ENCODE results near the gene SOX8. TPM values are rescaled to one million over a fixed set of nuclear protein-coding genes. Genes with fewer than 3 reads are reported as not detected.
"Not testable (repeated sequence)": the region's sequence is repeated elsewhere in the genome, so short reads cannot be mapped to it uniquely, and the experiment has no call there.

SOX8 gene
- total RNA-seq, 1 donor from 2014 or later = 1.2 TPM

DNA sequence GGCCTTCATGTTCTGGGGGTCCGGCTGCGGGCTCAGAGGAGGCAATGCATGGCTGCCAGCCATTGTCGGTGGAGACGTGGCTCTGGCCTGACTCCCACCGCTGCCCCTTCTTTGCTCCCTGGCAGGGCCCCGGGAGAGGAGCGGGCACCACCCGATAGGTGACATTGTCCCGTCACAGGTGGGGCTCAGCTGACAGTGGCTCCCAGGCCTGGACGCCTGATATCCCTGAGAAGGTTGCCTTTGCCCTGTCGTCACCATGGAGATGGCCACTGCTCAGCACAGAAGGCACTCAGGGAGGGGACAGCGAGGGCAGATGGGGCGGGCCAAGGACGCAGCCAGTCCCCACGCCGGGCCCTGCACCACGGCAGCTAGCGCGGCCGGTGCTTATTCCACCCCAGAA lies 42.6 kb downstream of the SOX8 start:
- H3K4me3 Mint-ChIP-seq (ENCODE audit: low read depth) = no peak overlapping the region
- H3K4me1 Mint-ChIP-seq (ENCODE audit: low read depth) = no peaks in the 10 kb centered on the region
- H3K36me3 Mint-ChIP-seq (ENCODE audit: low read depth) = no peaks in the 10 kb centered on the region
- H3K9me3 Mint-ChIP-seq = no peaks in the 10 kb centered on the region
- DNase-seq (ENCODE audit: low spot score) = no peak
- no peaks in the 10 kb centered on the region for H3K27me3 Mint-ChIP-seq (ENCODE audit: low read depth)
- intact Hi-C loops (cut with micrococcal nuclease) = no loop called here
- H3K27ac Mint-ChIP-seq = no peak overlapping the region

DNA sequence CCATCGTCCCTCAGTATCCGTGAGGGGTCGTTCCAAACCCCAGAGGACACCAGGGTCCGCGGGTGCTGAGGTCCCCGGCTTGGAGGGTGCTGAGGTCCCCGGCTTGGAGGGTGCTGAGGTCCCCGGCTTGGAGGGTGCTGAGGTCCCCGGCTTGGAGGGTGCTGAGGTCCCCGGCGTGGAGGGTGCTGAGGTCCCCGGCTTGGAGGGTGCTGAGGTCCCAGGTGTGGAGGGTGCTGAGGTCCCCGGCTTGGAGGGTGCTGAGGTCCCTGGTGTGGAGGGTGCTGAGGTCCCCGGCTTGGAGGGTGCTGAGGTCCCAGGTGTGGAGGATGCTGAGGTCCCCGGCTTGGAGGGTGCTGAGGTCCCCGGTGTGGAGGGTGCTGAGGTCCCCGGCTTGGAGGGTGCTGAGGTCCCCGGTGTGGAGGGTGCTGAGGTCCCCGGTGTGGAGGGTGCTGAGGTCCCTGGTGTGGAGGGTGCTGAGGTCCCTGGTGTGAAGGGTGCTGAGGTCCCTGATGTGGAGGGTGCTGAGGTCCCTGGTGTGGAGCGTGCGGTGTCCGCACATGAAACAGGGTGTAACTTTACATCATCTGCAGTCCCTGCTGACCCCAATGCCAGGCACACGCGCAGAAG lies 43.7 kb downstream of the SOX8 start:
- H3K27ac Mint-ChIP-seq; H3K4me1 Mint-ChIP-seq (ENCODE audit: low read depth); H3K4me3 Mint-ChIP-seq (ENCODE audit: low read depth); H3K36me3 Mint-ChIP-seq (ENCODE audit: low read depth); DNase-seq (ENCODE audit: low spot score); H3K27me3 Mint-ChIP-seq (ENCODE audit: low read depth); intact Hi-C loops (cut with micrococcal nuclease); H3K9me3 Mint-ChIP-seq: not testable (repeated sequence)

DNA sequence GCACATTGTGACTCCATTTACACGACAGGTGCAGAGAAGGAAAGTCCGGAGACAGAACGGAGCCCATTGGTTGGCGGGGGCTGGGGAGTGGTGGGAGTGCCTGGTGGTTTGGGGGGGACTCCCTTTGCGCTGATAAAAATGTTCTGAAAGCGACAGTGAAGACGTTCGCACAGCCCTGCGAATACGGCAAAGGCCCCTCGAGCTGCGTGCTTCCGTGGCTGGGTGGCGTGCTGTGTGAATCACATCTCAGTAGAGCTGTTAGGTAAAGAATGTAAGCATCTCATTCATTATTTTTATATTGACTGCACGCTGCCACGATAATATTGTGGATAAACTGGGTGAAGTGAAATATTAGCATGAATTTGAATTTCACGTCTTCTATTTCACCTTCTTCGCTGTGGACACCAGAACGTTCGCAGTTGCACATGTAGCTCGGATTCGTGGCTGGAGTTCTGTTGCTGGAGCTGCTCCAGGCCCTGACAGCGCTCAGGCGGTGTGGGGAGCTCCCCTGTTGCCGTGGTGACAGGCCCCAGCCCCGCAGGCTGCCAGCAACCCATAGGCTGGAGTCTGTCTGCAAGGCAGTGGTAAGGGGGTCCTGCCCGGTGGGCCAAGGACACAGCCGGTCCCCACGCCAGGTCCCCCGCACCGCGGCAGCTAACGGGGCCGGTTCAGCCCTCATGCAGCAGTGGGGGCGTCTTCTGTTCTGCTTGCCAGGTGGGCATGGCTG lies 44.6 kb downstream of the SOX8 start:
- Mint-ChIP-seq H3K4me1 (ENCODE audit: low read depth) (no peaks in the 10 kb centered on the region), H3K9me3 (no peaks in the 10 kb centered on the region), H3K27ac (no peak overlapping the region), H3K4me3 (ENCODE audit: low read depth) (no peak overlapping the region), H3K27me3 (ENCODE audit: low read depth) (peaks cover 3% of the 10 kb centered on the region), H3K36me3 (ENCODE audit: low read depth) (no peaks in the 10 kb centered on the region)
- DNase-seq (ENCODE audit: low spot score) = no peak
- intact Hi-C loops (cut with micrococcal nuclease) = no loop called here

DNA sequence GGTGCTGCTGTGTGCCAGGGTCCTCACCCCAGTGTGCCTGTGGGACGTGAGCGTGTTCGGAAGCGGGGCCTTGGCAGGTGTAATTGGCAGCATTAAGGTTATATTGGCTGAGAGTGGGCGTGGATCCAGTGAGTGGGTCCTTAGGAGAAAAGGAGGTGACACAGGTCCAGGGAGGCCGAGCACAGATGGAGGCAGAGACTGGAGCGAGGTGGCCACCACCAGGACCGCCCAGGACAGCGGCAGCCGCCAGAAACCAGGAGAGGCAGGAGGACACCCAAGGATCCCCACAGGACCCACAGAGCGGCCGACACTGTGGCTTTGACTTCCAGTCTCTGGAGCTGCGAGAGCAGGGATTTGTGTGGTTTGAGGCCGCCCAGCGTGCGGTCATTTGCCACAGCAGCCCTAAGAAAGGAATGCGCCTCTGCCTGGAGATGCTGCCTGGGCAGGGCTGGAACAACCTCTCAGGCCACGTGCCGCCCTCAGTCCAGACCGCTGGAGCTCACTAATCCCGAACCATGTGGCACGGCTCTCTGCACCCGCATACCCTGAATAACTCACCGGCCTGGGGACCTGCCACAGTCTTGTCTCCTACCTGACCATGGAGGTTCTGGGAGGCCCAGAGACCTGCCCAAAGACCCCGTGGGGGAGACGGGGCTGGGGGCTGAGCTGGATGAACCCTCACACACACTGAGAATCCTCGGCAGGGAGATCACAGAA lies 45.4 kb downstream of the SOX8 start:
- no peaks in the 10 kb centered on the region for H3K9me3 Mint-ChIP-seq
- H3K36me3 Mint-ChIP-seq (ENCODE audit: low read depth) = no peaks in the 10 kb centered on the region
- intact Hi-C loops (cut with micrococcal nuclease) = no loop called here
- H3K4me3 Mint-ChIP-seq (ENCODE audit: low read depth) = no peak overlapping the region
- H3K27ac Mint-ChIP-seq = no peak overlapping the region
- H3K27me3 Mint-ChIP-seq (ENCODE audit: low read depth) = peaks cover 3% of the 10 kb centered on the region
- H3K4me1 Mint-ChIP-seq (ENCODE audit: low read depth) = no peaks in the 10 kb centered on the region
- no peak for DNase-seq (ENCODE audit: low spot score)

DNA sequence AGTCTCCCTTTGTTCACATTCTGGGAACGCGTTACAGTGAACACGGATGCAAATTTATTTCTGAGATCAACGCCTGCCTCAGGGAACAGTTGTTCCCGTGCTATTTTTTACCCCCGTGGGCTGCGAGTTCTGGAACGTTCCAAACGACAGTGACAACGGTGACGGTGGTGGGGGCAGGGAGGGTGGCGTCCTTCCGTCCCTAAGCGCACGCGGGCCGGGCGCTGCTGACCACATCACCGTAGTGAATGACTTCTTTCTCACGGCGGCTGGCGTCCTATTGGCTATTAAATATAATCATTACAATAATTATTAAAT lies 45.9 kb downstream of the SOX8 start:
- H3K27me3 Mint-ChIP-seq (ENCODE audit: low read depth) = peaks cover 3% of the 10 kb centered on the region
- no peaks in the 10 kb centered on the region for H3K9me3 Mint-ChIP-seq
- H3K36me3 Mint-ChIP-seq (ENCODE audit: low read depth) = no peaks in the 10 kb centered on the region
- no peak overlapping the region for H3K27ac Mint-ChIP-seq
- DNase-seq (ENCODE audit: low spot score) = no peak
- H3K4me1 Mint-ChIP-seq (ENCODE audit: low read depth) = no peaks in the 10 kb centered on the region
- no peak overlapping the region for H3K4me3 Mint-ChIP-seq (ENCODE audit: low read depth)
- intact Hi-C loops (cut with micrococcal nuclease) = no loop called here

DNA sequence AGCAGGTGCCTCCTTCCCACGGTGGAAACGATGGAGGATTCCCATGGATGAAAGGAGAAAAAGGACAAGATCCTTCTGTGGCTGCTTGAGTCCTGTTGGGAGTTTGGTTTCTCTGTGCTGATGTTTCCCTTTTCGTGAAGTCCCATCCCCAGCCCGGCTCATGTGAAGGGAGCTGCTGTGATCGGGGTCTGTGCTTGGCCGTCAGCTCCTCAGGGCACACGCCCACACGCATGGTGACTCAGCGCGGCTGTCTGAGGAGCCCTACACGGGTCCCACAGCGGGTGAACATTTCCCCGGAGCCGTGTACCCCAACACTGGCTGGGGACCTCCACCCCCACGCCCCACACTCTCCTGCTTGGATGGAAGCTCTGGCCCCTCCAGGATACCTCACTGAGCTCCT lies 46.5 kb downstream of the SOX8 start:
- Mint-ChIP-seq H3K9me3 (no peaks in the 10 kb centered on the region), H3K27ac (no peak overlapping the region), H3K4me3 (ENCODE audit: low read depth) (no peak overlapping the region), H3K27me3 (ENCODE audit: low read depth) (peaks cover 3% of the 10 kb centered on the region), H3K4me1 (ENCODE audit: low read depth) (no peaks in the 10 kb centered on the region), H3K36me3 (ENCODE audit: low read depth) (no peaks in the 10 kb centered on the region)
- no peak for DNase-seq (ENCODE audit: low spot score)
- intact Hi-C loops (cut with micrococcal nuclease) = no loop called here

- Mint-ChIP-seq H3K4me1 (ENCODE audit: low read depth) (no peaks in the 10 kb centered on the region), H3K27ac (no peak overlapping the region), H3K4me3 (ENCODE audit: low read depth) (no peak overlapping the region), H3K9me3 (no peaks in the 10 kb centered on the region), H3K27me3 (ENCODE audit: low read depth) (peaks cover 3% of the 10 kb centered on the region), H3K36me3 (ENCODE audit: low read depth) (no peaks in the 10 kb centered on the region)
- no peak for DNase-seq (ENCODE audit: low spot score)
- intact Hi-C loops (cut with micrococcal nuclease) = no loop called here
These were observed 47.1 kb downstream of the SOX8 start for GRCh38 chr16:1028524-1029258.

DNA sequence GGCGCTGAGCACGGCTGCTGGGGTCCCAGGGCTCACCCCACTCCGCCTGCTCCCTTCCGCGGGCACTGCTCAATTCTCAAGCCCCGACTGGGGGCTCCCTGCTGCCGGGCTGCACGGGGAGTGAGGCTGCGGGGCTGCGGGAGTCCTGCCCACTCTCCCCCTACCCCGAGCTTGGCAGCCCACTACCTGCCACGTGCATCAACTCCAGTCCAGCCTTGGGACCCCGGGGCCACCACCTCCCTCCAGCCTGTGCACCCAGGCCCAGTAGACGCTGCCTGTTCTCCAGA lies 47.6 kb downstream of the SOX8 start:
- no peak for DNase-seq (ENCODE audit: low spot score)
- no peak overlapping the region for H3K4me3 Mint-ChIP-seq (ENCODE audit: low read depth)
- peaks cover 3% of the 10 kb centered on the region for H3K27me3 Mint-ChIP-seq (ENCODE audit: low read depth)
- no peaks in the 10 kb centered on the region for H3K4me1 Mint-ChIP-seq (ENCODE audit: low read depth)
- H3K36me3 Mint-ChIP-seq (ENCODE audit: low read depth) = no peaks in the 10 kb centered on the region
- H3K27ac Mint-ChIP-seq = no peak overlapping the region
- intact Hi-C loops (cut with micrococcal nuclease) = no loop called here
- H3K9me3 Mint-ChIP-seq = no peaks in the 10 kb centered on the region

DNA sequence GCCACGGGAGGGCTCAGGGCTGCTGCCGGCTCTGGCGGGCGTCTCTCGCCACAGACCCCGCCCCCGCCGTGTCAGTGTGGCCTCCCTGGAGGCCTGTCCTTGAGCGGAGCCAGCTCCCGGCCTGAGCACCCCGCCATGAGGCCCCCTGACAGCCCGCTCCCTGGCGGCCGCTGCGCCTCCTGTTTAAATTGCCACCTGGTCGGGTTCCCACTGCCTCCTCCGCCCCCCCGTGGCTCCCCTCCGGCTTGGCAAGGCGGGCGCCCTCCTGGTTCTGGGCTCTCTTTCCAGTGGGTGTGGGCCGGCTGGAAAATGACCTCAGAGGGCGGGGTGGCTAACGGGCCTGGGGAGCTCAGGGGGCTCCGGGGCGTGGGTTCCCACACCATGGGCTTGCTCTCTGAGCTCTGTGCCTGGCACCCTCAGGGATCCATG lies 48.9 kb downstream of the SOX8 start:
- Mint-ChIP-seq H3K27me3 (ENCODE audit: low read depth) (peaks cover 3% of the 10 kb centered on the region), H3K36me3 (ENCODE audit: low read depth) (no peaks in the 10 kb centered on the region), H3K4me1 (ENCODE audit: low read depth) (no peaks in the 10 kb centered on the region), H3K4me3 (ENCODE audit: low read depth) (no peak overlapping the region), H3K9me3 (no peaks in the 10 kb centered on the region), H3K27ac (no peak overlapping the region)
- intact Hi-C loops (cut with micrococcal nuclease) = no loop called here
- DNase-seq (ENCODE audit: low spot score) = no peak

GRCh38 chr16:1031666-1032065 lies 50.1 kb downstream of the SOX8 start:
- intact Hi-C loops (cut with micrococcal nuclease) = no loop called here

GRCh38 chr16:1032607-1033006 lies 51.0 kb downstream of the SOX8 start:
- H3K27me3 Mint-ChIP-seq (ENCODE audit: low read depth) = peaks cover 3% of the 10 kb centered on the region
- no peak overlapping the region for H3K4me3 Mint-ChIP-seq (ENCODE audit: low read depth)
- H3K27ac Mint-ChIP-seq = no peak overlapping the region
- no peak for DNase-seq (ENCODE audit: low spot score)
- no peaks in the 10 kb centered on the region for H3K36me3 Mint-ChIP-seq (ENCODE audit: low read depth)
- H3K9me3 Mint-ChIP-seq = no peaks in the 10 kb centered on the region
- H3K4me1 Mint-ChIP-seq (ENCODE audit: low read depth) = no peaks in the 10 kb centered on the region
- intact Hi-C loops (cut with micrococcal nuclease) = no loop called here

More at GRCh38 chr16:1031666-1032065, 50.1 kb downstream of the SOX8 start:
- H3K27ac Mint-ChIP-seq = no peak overlapping the region
- H3K27me3 Mint-ChIP-seq (ENCODE audit: low read depth) = peaks cover 3% of the 10 kb centered on the region
- no peak overlapping the region for H3K4me3 Mint-ChIP-seq (ENCODE audit: low read depth)
- no peaks in the 10 kb centered on the region for H3K4me1 Mint-ChIP-seq (ENCODE audit: low read depth)
- DNase-seq (ENCODE audit: low spot score) = no peak
- no peaks in the 10 kb centered on the region for H3K36me3 Mint-ChIP-seq (ENCODE audit: low read depth)
- no peaks in the 10 kb centered on the region for H3K9me3 Mint-ChIP-seq

DNA sequence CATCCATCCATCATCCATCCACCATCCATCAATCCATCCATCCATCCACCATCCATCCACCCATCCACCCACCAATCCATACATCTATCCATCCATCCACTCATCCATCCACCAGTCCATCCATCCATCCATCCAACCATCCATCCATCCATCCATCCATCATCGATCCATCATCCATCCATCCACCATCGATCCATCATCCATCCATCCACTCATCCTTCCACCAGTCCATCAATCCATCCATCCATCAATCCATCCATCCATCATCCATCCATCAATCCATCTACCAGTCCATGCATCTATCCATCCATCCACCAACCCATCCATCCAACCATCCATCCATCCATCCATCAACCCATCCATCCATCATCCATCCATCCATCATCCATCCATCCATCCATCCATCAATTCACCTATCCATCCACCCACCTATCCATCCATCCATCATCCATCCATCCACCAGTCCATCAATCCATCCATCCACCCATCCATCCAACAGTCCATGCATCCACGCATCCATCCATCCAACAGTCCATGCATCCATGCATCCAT lies 51.6 kb downstream of the SOX8 start:
- Mint-ChIP-seq H3K9me3 (no peaks in the 10 kb centered on the region), H3K4me3 (ENCODE audit: low read depth) (no peak overlapping the region), H3K27me3 (ENCODE audit: low read depth) (peaks cover 3% of the 10 kb centered on the region), H3K36me3 (ENCODE audit: low read depth) (no peaks in the 10 kb centered on the region), H3K27ac (no peak overlapping the region), H3K4me1 (ENCODE audit: low read depth) (no peaks in the 10 kb centered on the region)
- DNase-seq (ENCODE audit: low spot score) = no peak
- intact Hi-C loops (cut with micrococcal nuclease) = no loop called here
